ENCODE results near the gene CACNA1F.

CACNA1F gene

GRCh38 chrX:49227726-49228125 is 5.4 kb downstream of the CACNA1F start:
- no peak for DNase-seq (ENCODE audit: low spot score)

- DNase-seq (ENCODE audit: low spot score), result no peak
Observed at GRCh38 chrX:49226946-49227345, 6.2 kb downstream of the CACNA1F start.

GRCh38 chrX:49225858-49226257 is 7.3 kb downstream of the CACNA1F start:
- DNase-seq (ENCODE audit: low spot score), result no peak

GRCh38 chrX:49221868-49222267 is 11.3 kb downstream of the CACNA1F start:
- no peak for DNase-seq (ENCODE audit: low spot score)

GRCh38 chrX:49220100-49220499 is 13.0 kb downstream of the CACNA1F start:
- DNase-seq (ENCODE audit: low spot score), result no peak

- DNase-seq (ENCODE audit: low spot score), result no peak
Observed at GRCh38 chrX:49214996-49215526, 18.1 kb downstream of the CACNA1F start.

GRCh38 chrX:49214416-49214815 is 18.7 kb downstream of the CACNA1F start:
- no peak for DNase-seq (ENCODE audit: low spot score)

- DNase-seq (ENCODE audit: low spot score), result no peak
Observed at GRCh38 chrX:49212861-49213260, 20.3 kb downstream of the CACNA1F start.

- DNase-seq (ENCODE audit: low spot score), result no peak
Observed at GRCh38 chrX:49212209-49212608, 20.9 kb downstream of the CACNA1F start.

- DNase-seq (ENCODE audit: low spot score), result no peak
Observed at GRCh38 chrX:49211074-49211473, 22.1 kb downstream of the CACNA1F start.

GRCh38 chrX:49210406-49210805 is 22.7 kb downstream of the CACNA1F start:
- no peak for DNase-seq (ENCODE audit: low spot score)

GRCh38 chrX:49209434-49210251 is 23.5 kb downstream of the CACNA1F start:
- DNase-seq (ENCODE audit: low spot score), result no peak

GRCh38 chrX:49208399-49208798 is 24.7 kb downstream of the CACNA1F start:
- no peak for DNase-seq (ENCODE audit: low spot score)

GRCh38 chrX:49206543-49206942 is 26.6 kb downstream of the CACNA1F start:
- DNase-seq (ENCODE audit: low spot score), result no peak

GRCh38 chrX:49205443-49205842 is 27.7 kb downstream of the CACNA1F start:
- no peak for DNase-seq (ENCODE audit: low spot score)

- no peak for DNase-seq (ENCODE audit: low spot score)
Observed at GRCh38 chrX:49204709-49205108, 28.4 kb downstream of the CACNA1F start.

GRCh38 chrX:49204017-49204416 is 29.1 kb downstream of the CACNA1F start:
- no peak for DNase-seq (ENCODE audit: low spot score)

- DNase-seq (ENCODE audit: low spot score), result no peak
Observed at GRCh38 chrX:49203536-49203935, 29.6 kb downstream of the CACNA1F start.

GRCh38 chrX:49202022-49202421 is 31.1 kb downstream of the CACNA1F start:
- no peak for DNase-seq (ENCODE audit: low spot score)

- peak; percentile 94 for DNase-seq (ENCODE audit: low spot score)
Observed at GRCh38 chrX:49199906-49200771, 33.0 kb downstream of the CACNA1F start, which contains the start of gene SYP. Gene SYP, minus strand, starts transcription at chrX:49200193. Its CDS starts 7 bp downstream, at chrX:49200186.

- DNase-seq (ENCODE audit: low spot score), result no peak
Observed at GRCh38 chrX:49199315-49199595, 33.9 kb downstream of the CACNA1F start.

GRCh38 chrX:49198540-49199314 is 34.4 kb downstream of the CACNA1F start:
- DNase-seq (ENCODE audit: low spot score), result no peak

All from HuH-7.5 (cell line).